ENCODE results near the gene FADS3. TPM values are rescaled to one million over a fixed set of nuclear protein-coding genes. Genes with fewer than 3 reads are reported as not detected.
"Not testable (repeated sequence)": the region's sequence is repeated elsewhere in the genome, so short reads cannot be mapped to it uniquely, and the experiment has no call there.

Gene FADS3
- total RNA-seq, 1 donor from 2014 or later, result 15.0 TPM

GRCh38 chr11:61882267-61882666, 9.1 kb downstream of the FADS3 start:
- not testable (repeated sequence) for ATAC-seq; DNase-seq (ENCODE audit: low spot score)

- no peak for DNase-seq (ENCODE audit: low spot score)
- ATAC-seq, result no peak
These were observed 9.9 kb downstream of the FADS3 start for GRCh38 chr11:61881397-61881796.

DNA sequence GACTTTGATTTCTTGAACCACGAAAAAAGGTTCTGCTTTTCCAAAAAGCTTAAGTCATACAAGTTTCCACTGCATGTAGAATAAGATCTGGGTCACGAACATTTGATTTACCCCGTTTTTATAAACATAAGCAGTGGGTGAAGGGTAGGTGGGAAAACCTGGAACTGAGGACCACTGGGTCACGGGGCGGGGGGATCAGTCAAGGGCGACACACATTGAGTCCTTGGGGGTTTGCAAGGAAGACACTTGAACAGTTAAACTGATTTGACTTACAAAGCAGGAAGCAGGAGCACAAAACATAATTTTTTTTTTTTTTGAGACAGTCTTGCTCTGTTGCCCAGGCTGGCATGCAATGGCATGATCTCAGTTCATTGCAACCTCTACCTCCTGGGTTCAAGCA, 10.9 kb downstream of the FADS3 start:
- DNase-seq (ENCODE audit: low spot score) (no peak), ATAC-seq (no peak)

GRCh38 chr11:61880031-61880430, 11.3 kb downstream of the FADS3 start:
- DNase-seq (ENCODE audit: low spot score), result no peak
- no peak for ATAC-seq

DNA sequence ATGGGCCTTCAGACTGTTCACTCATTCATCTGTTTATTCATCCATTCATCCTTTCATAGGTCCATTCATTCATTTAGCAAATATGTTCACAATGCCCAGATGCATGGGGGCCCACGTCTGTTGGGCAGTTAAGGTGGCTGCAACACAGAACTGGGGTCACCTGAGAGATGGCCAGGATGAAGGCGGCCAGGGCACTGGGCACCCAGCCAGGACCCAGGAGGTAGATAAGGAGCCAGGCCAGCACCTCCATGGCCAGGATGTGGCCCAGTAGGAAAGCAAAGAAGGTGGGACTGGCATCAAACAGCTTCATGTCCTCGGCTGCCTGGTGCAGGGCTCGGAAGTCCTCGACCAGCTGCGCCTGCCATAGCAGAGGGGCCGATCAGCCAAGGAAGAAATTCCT, 12.2 kb downstream of the FADS3 start:
- ATAC-seq (no peak), DNase-seq (ENCODE audit: low spot score) (no peak)

DNA sequence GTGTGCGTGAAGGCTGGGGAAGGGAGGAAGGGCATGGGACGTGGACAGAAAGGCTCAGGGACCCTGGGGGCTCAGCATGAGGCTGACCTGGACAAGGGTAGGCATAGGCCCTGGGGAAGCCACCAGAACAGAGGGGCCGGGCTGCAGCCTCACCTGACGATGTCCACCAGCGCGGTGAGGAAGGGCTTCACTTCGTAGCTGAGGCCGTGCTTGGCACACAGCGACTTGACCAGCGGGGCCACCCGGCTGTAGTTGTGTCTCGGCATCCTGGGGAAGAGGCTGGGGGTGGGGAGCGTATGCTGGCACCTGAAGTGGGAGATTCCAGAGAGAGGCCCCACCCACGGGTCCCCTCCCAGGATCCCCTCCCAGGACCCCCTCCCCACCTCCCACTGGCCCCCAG, 15.6 kb downstream of the FADS3 start:
- no peak for DNase-seq (ENCODE audit: low spot score)

DNA sequence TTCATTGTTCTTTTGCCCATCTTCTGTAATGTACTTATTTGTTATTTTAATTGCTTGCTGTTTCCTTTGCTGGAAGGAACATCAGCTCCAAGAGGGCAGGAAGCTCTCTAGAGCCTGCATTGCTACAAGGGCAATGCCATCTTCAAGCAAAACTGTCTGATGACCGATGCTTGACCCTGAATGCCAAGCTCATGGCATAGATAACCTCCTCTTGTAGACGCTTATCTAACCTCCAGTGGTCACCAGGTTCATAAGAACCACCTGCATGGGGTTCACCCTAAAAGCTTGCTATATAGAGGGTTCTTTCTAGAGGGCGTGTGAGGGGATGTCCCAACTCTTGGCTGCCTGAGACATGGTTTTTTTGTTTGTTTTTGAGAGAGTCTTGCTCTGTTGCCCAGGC, 16.5 kb downstream of the FADS3 start:
- no peak for ATAC-seq
- no peak for DNase-seq (ENCODE audit: low spot score)

More for the DNA sequence above, 15.6 kb downstream of the FADS3 start:
- no peak for ATAC-seq

DNA sequence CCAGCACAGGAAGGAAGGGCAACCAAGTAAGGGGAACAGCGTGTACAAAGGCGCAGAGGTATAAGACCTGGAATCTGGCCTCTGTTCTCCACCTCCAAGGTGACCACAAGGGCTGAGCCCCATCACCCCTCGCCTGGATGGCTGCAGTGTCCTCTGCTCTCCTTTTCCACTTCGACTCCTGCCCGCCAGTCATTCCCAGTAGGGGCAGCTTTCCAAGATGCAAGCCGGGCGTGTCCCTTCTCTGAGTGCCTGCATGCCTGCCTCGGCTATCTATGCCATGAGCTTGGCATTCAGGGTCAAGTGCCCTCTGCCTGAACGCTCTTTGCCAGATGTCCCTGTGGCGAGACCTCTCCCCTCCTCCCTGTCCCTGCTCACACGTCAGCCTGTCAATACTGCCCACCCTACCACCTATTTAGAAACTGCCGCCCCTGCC, 17.0 kb downstream of the FADS3 start:
- ATAC-seq (no peak), DNase-seq (ENCODE audit: low spot score) (no peak)

GRCh38 chr11:61873588-61874376, 17.6 kb downstream of the FADS3 start:
- DNase-seq (ENCODE audit: low spot score), result no peak
- no peak for ATAC-seq

GRCh38 chr11:61872935-61873565, 18.3 kb downstream of the FADS3 start:
- no peak for ATAC-seq
- no peak for DNase-seq (ENCODE audit: low spot score)

DNA sequence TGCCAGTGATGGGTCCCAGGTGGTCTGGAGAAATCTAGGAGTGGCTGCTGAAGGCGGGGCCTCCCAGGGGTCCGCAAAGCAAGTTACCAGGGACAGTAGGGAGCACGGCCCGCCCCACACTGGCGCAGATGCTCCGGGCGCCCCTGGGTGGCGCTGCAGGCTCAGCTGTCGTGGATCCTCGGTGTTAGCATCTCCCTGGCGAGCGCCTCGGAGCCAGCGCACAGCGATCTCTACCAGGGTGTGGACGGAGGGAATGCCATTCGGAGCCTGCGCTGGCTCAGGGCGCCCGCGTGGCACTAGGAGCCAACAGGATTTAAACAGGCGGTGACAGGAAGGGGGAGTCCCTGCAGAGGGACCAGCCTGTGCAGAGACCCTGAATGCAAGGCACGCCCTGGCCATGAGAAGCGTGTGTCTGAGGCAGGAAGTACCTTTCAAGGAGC, 20.2 kb downstream of the FADS3 start:
- DNase-seq (ENCODE audit: low spot score) (no peak), ATAC-seq (peak; percentile 87)

- ATAC-seq, result no peak
- no peak for DNase-seq (ENCODE audit: low spot score)
These were observed 20.8 kb downstream of the FADS3 start for GRCh38 chr11:61870541-61871031.

GRCh38 chr11:61869708-61870451, 21.5 kb downstream of the FADS3 start:
- DNase-seq (ENCODE audit: low spot score) (no peak), ATAC-seq (no peak)

GRCh38 chr11:61869429-61869707, 22.0 kb downstream of the FADS3 start:
- ATAC-seq (no peak), DNase-seq (ENCODE audit: low spot score) (no peak)

DNA sequence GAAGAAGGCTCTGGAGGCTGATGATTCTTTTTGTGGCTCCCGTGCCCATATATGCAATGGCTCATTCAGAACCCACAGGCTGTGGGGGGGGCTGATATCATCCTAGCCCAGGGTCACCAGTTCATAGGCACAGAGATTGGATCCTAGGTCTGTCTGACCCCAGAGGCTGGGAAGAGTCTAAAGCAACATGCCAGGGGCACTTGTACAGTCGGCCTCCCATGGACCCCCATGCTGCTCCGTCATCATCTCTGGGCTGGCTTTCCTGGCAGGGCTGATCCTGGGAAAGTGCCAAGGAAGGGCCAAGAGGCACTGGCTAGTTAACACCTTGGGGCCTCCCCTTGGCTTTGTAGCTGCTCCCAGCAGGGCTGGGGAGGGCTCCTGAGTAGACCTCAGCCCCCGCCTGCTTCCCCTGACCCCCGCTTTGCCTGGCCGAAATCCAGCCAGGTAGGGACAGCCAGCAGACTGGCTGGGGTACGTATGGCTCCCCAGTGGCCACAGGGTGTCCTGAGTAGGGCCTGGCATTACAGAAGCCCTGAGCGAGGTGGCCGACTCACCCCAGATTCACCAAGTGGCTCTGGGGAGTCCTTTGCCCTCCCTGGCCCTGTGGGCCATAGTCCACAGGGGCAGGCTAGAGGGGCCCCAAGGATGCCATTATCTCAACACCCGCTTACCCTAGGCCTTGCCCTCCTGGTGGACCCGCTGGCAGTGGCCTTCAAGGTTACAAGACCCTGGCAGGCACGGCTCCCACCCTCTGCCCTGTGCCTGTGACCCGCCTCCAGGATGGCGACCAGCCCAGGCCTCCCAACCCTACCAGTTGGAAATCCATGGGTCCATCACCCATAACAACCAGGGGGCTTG, 22.5 kb downstream of the FADS3 start:
- no peak for DNase-seq (ENCODE audit: low spot score)
- no peak for ATAC-seq

GRCh38 chr11:61866958-61867343, 24.4 kb downstream of the FADS3 start:
- no peak for ATAC-seq
- DNase-seq (ENCODE audit: low spot score), result no peak

DNA sequence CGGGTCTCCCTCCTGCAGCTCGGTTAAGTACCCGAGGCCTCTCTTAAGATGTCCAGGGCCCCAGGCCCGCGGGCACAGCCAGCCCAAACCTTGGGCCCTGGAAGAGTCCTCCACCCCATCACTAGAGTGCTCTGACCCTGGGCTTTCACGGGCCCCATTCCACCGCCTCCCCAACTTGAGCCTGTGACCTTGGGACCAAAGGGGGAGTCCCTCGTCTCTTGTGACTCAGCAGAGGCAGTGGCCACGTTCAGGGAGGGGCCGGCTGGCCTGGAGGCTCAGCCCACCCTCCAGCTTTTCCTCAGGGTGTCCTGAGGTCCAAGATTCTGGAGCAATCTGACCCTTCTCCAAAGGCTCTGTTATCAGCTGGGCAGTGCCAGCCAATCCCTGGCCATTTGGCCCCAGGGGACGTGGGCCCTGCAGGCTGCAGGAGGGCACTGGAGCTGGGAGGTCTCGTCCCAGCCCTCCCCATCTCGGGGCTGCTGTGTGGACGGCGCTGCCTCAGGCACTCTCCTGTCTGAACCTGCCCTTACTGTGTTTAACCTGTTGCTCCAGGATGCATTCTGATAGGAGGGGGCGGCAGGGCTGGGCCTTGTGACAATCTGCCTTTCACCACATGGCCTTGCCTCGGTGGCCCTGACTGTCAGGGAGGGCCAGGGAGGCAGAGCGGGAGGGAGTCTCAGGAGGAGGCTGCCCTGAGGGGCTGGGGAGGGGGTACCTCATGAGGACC, 25.0 kb downstream of the FADS3 start:
- ATAC-seq (no peak), DNase-seq (ENCODE audit: low spot score) (no peak)

DNA sequence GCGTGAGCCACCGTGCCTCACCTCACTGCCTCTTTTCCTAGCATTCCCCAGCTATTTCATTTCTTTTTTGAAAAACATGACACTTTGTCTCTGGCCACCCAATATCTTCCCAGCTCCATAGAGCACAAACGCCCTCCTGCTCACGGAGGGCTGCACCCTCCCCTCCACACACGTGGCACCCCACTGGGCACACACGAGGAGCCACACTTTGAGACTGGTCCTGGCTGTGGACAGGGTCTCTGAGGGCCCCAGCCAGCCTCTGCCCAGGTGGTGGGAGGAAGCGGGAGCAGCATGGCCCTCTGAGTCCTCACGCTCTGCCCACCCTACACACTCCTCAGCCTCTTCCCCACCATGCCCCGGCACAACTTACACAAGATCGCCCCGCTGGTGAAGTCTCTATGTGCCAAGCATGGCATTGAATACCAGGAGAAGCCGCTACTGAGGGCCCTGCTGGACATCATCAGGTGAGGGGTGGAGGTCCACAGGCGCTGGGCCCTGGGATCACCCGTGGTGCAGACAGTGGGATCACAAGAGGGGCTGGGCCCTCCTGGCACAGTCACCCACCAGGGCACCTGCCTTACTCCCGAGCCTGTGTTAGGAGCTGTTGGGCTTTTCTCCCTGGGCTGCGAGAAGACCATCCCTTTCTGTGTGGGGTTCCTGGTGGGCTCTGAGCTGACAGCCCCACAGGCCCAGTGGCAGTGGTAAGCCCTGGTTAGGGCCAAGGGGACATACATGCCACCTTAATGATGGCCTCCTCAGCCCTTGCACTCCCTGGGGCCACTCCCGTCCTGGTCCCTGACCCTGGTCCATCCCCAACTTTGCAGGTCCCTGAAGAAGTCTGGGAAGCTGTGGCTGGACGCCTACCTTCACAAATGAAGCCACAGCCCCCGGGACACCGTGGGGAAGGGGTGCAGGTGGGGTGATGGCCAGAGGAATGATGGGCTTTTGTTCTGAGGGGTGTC, 26.2 kb downstream of the FADS3 start:
- ATAC-seq (no peak), DNase-seq (ENCODE audit: low spot score) (no peak)

GRCh38 chr11:61863548-61864081, 27.7 kb downstream of the FADS3 start:
- DNase-seq (ENCODE audit: low spot score) (no peak), ATAC-seq (no peak)
